GM19455 (cell line): ENCODE data around the gene PCNX1.
"Not testable (repeated sequence)": the region's sequence is repeated elsewhere in the genome, so short reads cannot be mapped to it uniquely, and the experiment has no call there.

Source experiments
- ATAC-seq: cut with Tn5 transposase; IDR thresholded peaks from one replicate; pipeline ENCODE4 v1.9.1; 2021; ENCODE audit not compliant: unreplicated experiment

Gene PCNX1

GRCh38 chr14:71063351-71063750 lies 156.1 kb downstream of the PCNX1 start:
- ATAC-seq: no peak

- not testable (repeated sequence) for ATAC-seq
Observed at GRCh38 chr14:71064747-71065146, 157.5 kb downstream of the PCNX1 start.

- no peak for ATAC-seq
Observed at GRCh38 chr14:71070169-71070568, 162.9 kb downstream of the PCNX1 start.

- ATAC-seq: no peak
Observed at GRCh38 chr14:71071042-71071441, 163.8 kb downstream of the PCNX1 start.

- ATAC-seq: no peak
Observed at GRCh38 chr14:71076462-71077092, 169.3 kb downstream of the PCNX1 start.

- ATAC-seq: no peak
Observed at GRCh38 chr14:71078500-71078899, 171.2 kb downstream of the PCNX1 start.

- ATAC-seq: no peak
Observed at GRCh38 chr14:71086567-71086966, 179.3 kb downstream of the PCNX1 start.

GRCh38 chr14:71089971-71090370 lies 182.7 kb downstream of the PCNX1 start:
- no peak for ATAC-seq

- no peak for ATAC-seq
Observed at GRCh38 chr14:71094722-71095121, 187.5 kb downstream of the PCNX1 start.

GRCh38 chr14:71096947-71097346 lies 189.7 kb downstream of the PCNX1 start:
- no peak for ATAC-seq

- ATAC-seq: no peak
Observed at GRCh38 chr14:71103662-71104484, 196.6 kb downstream of the PCNX1 start.

- ATAC-seq: no peak
Observed at GRCh38 chr14:71105177-71105576, 197.9 kb downstream of the PCNX1 start.

GRCh38 chr14:71107921-71108320 lies 200.7 kb downstream of the PCNX1 start:
- no peak for ATAC-seq

GRCh38 chr14:71108398-71109119 lies 201.3 kb downstream of the PCNX1 start:
- ATAC-seq: no peak

GRCh38 chr14:71113376-71113775 lies 206.1 kb downstream of the PCNX1 start:
- no peak for ATAC-seq

GRCh38 chr14:71114565-71114964 lies 207.3 kb downstream of the PCNX1 start:
- ATAC-seq: no peak

GRCh38 chr14:71115306-71115705 lies 208.0 kb downstream of the PCNX1 start:
- ATAC-seq: no peak

GRCh38 chr14:71115821-71116567 lies 208.7 kb downstream of the PCNX1 start:
- ATAC-seq: no peak

GRCh38 chr14:71116568-71117122 lies 209.4 kb downstream of the PCNX1 start:
- ATAC-seq: no peak

GRCh38 chr14:71117839-71118743 lies 210.8 kb downstream of the PCNX1 start:
- no peak for ATAC-seq
